ENCODE measurements around the gene RPS4Y2.

GRCh38 chrY:20798351-20799049 lies 42.6 kb downstream of the RPS4Y2 start:
- TF ChIP-seq, protein P1, sequence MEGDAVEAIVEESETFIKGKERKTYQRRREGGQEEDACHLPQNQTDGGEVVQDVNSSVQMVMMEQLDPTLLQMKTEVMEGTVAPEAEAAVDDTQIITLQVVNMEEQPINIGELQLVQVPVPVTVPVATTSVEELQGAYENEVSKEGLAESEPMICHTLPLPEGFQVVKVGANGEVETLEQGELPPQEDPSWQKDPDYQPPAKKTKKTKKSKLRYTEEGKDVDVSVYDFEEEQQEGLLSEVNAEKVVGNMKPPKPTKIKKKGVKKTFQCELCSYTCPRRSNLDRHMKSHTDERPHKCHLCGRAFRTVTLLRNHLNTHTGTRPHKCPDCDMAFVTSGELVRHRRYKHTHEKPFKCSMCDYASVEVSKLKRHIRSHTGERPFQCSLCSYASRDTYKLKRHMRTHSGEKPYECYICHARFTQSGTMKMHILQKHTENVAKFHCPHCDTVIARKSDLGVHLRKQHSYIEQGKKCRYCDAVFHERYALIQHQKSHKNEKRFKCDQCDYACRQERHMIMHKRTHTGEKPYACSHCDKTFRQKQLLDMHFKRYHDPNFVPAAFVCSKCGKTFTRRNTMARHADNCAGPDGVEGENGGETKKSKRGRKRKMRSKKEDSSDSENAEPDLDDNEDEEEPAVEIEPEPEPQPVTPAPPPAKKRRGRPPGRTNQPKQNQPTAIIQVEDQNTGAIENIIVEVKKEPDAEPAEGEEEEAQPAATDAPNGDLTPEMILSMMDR (conservative IDR thresholded peaks at IDR 0.05 in 1 of 2, IDR thresholded peaks at IDR 0.05 in 1 of 2; ENCODE audit: extremely low read depth in 1 of 2, insufficient read depth in 1 of 2, low read depth in 1 of 2, low read length in 2 of 2) = no peak
- TF ChIP-seq EZH2 (IDR thresholded peaks at IDR 0.05; ENCODE audit: borderline replicate concordance, low read length) = no peak
